HG03135 (cell line): ENCODE measurements around the gene NBPF12.
"Not testable (repeated sequence)": the region's sequence is repeated elsewhere in the genome, so short reads cannot be mapped to it uniquely, and the experiment has no call there.

Source experiments
- ATAC-seq: cut with Tn5 transposase; IDR thresholded peaks from one replicate; pipeline ENCODE4 v1.9.1; 2021; ENCODE audit warnings: mild to moderate bottlenecking, moderate library complexity; ENCODE audit not compliant: unreplicated experiment

The NBPF12 gene

DNA sequence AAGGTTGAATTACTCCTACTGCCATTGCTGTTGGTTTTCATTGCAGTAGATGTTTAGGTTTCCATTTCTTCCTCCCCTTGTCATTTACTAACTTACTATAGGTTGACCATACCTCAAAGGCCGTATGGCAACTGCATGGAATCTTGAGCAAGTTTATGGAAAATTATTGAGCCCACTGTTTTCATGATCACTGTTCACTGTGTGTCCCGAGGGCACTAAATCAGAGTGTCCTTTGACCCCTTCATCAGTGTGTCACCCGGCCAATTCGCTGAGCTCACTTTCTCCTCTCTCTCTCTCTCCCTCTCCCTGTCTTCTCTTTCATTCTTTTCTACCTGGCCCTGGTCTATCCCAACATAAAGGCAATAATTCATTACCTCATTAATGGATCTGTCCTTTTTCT, 47.7 kb downstream of the NBPF12 start:
- ATAC-seq, result not testable (repeated sequence)

DNA sequence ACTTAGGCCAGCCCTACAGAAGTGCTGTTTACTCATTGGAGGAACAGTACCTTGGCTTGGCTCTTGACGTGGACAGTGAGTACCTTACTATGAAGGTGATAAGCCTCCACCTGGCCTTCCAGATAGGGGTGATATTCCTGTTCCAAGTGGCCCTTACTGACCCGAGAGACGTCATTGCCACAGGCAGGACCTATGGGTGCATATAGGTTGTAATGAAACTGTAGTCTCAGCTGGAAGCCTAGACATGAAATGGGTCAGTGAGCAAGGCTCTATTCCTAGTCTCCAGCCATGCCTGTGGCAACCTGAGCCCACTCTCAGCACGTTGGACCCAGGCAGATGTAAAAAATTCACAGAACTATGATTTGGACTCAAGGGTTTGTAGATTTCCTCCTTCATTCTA, 48.3 kb downstream of the NBPF12 start:
- ATAC-seq, result not testable (repeated sequence)

DNA sequence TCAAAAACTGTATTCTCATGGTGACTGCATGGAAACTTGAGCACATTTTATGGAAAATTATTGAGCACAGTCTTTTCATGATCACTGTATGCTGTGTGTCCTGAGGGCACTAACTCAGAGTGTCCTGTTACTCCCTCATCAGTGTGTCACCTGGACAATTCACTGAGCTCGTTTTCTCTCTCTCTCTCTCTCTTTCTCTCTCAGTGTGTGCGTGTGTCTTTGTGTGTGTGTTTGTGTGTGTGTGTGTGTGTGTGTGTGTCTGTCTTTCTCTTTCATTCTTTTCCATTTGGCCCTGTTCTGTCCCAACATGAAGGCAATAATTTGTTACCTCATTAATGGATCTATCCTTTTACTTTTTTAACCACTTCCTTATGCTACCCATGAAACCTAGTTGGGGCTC, 49.4 kb downstream of the NBPF12 start:
- not testable (repeated sequence) for ATAC-seq

DNA sequence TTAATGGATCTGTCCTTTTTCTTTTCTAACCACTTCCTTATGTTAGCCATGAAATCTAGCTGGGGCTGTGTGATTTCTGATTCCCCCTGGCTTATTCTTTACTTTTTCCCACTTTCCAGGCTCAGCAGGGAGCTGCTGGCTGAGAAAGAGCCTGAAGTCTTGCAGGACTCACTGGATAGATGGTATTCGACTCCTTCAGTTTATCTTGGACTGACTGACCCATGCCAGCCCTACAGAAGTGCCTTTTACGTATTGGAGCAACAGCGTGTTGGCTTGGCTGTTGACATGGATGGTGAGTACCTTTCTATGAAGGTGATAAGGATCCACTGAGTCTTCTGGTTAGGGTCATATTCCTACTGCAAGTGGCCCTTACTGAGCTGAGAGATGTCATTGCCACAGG, 51.3 kb downstream of the NBPF12 start:
- ATAC-seq, result not testable (repeated sequence)

DNA sequence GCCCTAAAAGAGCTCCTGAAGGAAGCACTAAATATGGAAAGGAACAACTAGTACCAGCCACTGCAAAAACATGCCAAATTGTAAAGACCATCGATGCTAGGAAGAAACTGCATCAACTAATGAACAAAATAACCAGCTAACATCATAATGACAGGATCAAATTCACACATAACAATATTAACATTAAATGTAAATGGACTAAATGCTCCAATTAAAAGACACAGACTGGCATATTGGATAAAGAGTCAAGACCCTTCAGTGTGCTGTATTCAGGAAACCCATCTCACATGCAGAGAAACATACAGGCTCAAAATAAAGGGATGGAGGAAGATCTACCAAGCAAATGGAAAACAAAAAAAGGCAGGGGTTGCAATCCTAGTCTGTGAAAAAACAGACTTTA, 70.4 kb downstream of the NBPF12 start:
- ATAC-seq, result not testable (repeated sequence)

DNA sequence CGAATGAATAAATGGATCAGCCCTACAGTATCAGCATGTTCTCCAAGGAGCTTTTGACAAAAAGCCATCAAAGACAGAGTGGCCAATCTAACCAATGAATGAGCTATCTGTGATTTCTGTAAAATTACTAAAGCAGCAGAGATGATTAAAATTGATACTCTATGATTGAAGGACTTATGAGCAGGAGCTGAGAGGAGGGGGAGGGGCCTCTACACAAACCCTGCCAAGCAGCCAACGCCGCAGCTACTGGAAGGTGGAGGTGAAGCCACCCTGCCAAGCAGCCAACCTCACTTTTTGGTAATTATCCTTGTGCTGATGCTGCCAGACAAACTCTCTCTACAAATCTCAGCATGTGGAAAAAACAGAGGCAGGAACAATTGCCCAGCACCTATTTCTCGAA, 88.9 kb downstream of the NBPF12 start:
- not testable (repeated sequence) for ATAC-seq

DNA sequence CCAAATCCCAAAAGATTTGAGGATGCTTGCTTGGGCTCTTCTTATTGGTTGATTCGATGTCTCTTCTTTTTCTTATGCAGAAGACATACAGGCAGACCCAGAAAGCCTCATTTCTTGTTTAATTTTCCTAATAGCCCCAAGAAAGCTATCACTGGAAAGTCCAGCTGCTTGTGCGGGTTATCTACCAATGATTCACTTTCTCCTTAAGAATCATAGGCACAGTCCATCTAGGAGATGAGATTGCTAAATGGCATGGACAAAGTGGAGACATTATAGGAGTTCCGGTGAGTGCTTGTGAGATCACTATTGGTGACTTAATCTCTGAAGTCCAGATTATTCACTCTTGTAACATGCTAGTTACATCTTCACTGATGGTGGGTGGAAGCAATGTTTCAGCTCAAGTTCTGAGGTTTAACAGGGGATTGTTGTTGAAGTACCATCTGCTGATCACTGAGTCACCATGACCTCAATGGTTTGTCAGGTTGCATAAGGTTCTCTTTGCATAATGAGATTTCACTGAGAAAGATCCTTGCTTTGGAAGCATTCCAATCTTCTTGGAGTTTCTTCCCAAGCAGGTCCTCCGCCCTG, 92.0 kb downstream of the NBPF12 start:
- not testable (repeated sequence) for ATAC-seq

DNA sequence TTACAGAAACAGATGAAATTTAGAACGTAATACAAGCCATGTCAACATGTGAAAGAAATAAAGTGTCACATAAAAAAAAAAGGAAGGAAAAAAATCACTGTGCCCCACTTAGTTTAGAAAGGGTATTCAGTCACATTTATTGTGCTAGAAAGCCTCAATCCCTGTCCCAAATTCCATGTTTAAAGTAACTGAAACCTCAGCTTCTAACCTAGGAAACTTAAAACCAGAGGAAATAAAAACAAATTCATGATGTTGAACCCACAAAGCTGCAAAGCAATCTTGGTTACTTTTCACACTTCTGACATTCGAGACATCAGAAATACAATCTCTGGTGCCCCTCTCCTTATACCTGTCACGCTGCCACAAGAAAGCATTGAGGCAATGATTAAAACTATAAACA, 101.8 kb downstream of the NBPF12 start:
- no peak for ATAC-seq

DNA sequence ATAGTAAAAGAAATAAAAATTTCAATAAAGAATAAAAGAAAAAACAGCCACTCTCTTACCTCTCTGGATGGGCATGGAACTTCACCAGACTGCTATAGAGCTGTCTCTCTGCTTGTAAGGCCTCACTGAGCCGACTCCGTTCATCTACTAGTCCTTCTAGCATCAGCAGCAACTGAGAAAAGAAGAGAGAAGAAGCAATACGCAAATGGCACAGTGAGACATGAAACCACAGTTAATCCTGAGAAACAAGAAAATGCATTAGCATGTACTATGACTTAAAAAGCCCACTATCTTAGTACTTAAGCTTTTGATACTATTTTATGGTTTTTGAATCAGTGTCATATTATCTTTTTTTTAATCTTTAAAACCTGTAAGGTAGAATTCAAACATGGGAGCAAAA, 104.8 kb downstream of the NBPF12 start:
- not testable (repeated sequence) for ATAC-seq

DNA sequence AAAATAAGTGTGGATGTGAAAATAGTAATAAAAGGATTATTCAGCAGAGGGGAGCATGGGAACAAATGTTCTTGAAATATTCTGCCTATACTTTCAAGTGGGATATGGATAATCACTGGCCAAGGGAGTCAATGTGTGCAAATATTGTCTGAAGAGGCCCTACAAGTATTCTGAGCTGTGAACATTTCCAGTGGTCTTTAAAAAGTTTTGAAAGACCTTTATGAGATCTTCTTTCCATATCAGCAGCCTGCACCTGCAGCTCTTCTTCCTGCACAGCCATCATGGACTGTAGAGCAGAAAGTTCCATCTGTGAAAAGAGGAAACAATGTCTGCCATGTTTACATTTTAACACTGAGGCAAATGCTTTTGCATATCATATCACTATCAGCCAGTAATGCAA, 106.4 kb downstream of the NBPF12 start:
- not testable (repeated sequence) for ATAC-seq
